Stomach smooth muscle (tissue), 2 donors: ENCODE data around the gene GALNT1.

Experiments
- H3K27ac ChIP-seq: one replicate; pipeline ENCODE4 v1.7.0; 2013; ENCODE audit warnings: mild to moderate bottlenecking, low read length, inconsistent platforms
- H3K27me3 ChIP-seq, 2 donors: one replicate each; pipeline ENCODE4 v1.7.0; 2013; ENCODE audit warnings: low read length in 2 of 2; ENCODE audit not compliant: insufficient read depth in 2 of 2, control insufficient read depth in 1 of 2
- H3K36me3 ChIP-seq, 2 donors: one replicate each; pipeline ENCODE4 v1.7.0; 2013; ENCODE audit warnings: low read length in 2 of 2; ENCODE audit not compliant: control insufficient read depth in 2 of 2, insufficient read depth in 2 of 2
- H3K4me1 ChIP-seq: one replicate; pipeline ENCODE4 v1.7.0; 2013; ENCODE audit warnings: low read length; ENCODE audit not compliant: control insufficient read depth, insufficient read depth
- H3K4me3 ChIP-seq, 2 donors: one replicate each; pipeline ENCODE4 v1.7.0; 2013; ENCODE audit warnings: low read length in 2 of 2
- H3K9ac ChIP-seq, 2 donors: one replicate each; pipeline ENCODE4 v1.7.0; 2013; ENCODE audit warnings: low read length in 2 of 2, mild to moderate bottlenecking in 1 of 2
- H3K9me3 ChIP-seq, 2 donors: one replicate each; pipeline ENCODE4 v1.7.0; 2013; ENCODE audit warnings: low read length in 2 of 2; ENCODE audit not compliant: control insufficient read depth in 2 of 2
- donor health status: healthy.
- donor health status: Pancreatic carcinoma.

GALNT1 gene

GRCh38 chr18:35639296-35639695 lies 57.8 kb downstream of the GALNT1 start:
- peaks cover 6% of the 10 kb centered on the region for H3K4me1 ChIP-seq
- H3K36me3 ChIP-seq = no peaks in the 10 kb centered on the region
- H3K27me3 ChIP-seq = no peaks in the 10 kb centered on the region
- no peak overlapping the region for H3K9ac ChIP-seq
- no peak overlapping the region for H3K27ac ChIP-seq
- no peak overlapping the region for H3K4me3 ChIP-seq
- H3K9me3 ChIP-seq = peaks cover 0 to 4% of the 10 kb centered on the region in 2 donors

DNA sequence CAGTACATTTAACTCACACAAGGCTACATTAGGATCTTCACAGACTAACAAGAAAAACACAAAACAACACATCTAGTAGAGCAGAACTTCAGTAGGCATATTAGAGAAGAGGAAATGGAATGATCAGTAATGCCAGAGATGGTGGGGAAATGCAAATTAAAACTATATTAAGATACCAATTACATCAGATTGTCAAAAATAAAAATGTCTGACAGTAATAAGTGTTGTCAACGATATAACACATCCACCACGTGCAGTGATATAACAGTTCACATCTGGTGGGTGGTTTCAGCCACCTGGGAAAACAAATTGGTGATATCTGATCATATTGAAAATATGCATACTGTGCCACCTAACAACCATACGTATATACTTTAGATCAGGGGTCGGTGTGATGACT lies 59.9 kb downstream of the GALNT1 start:
- Histone ChIP-seq H3K9ac (no peak overlapping the region), H3K27me3 (no peaks in the 10 kb centered on the region), H3K4me1 (no peaks in the 10 kb centered on the region), H3K9me3 (peaks cover 0 to 4% of the 10 kb centered on the region in 2 donors), H3K36me3 (no peaks in the 10 kb centered on the region), H3K27ac (no peak overlapping the region), H3K4me3 (no peak overlapping the region)

GRCh38 chr18:35641916-35642315 lies 60.4 kb downstream of the GALNT1 start:
- Histone ChIP-seq H3K9me3 (peaks cover 0 to 3% of the 10 kb centered on the region in 2 donors), H3K4me1 (no peaks in the 10 kb centered on the region), H3K27me3 (no peaks in the 10 kb centered on the region), H3K36me3 (no peaks in the 10 kb centered on the region), H3K9ac (no peak overlapping the region), H3K4me3 (no peak overlapping the region), H3K27ac (no peak overlapping the region)

- Histone ChIP-seq H3K4me1 (no peaks in the 10 kb centered on the region), H3K27ac (no peak overlapping the region), H3K4me3 (no peak overlapping the region), H3K9me3 (no peaks in the 10 kb centered on the region), H3K27me3 (no peaks in the 10 kb centered on the region), H3K9ac (no peak overlapping the region), H3K36me3 (no peaks in the 10 kb centered on the region)
These were observed 61.3 kb downstream of the GALNT1 start for GRCh38 chr18:35642802-35643201.

DNA sequence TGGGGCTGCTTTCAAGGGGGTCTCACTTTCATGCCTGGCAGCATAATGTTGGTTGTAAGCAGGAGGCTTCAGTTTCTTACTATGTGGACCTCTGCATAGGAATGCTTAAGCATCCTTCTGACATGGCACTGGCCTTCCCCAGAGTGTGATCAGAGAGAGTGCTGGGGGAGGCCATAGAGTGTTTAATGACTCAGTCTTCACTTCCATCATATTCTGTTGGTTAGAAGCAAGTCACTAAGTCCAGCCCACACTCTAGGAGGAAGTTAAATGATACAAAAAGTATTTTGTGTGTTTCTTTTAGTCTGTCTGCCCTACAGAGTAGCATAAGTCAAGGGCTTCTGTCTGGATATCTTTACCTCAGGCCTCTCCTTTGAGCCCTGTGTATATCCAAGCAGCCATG lies 64.9 kb downstream of the GALNT1 start:
- H3K27me3 ChIP-seq = no peaks in the 10 kb centered on the region
- no peak overlapping the region for H3K27ac ChIP-seq

DNA sequence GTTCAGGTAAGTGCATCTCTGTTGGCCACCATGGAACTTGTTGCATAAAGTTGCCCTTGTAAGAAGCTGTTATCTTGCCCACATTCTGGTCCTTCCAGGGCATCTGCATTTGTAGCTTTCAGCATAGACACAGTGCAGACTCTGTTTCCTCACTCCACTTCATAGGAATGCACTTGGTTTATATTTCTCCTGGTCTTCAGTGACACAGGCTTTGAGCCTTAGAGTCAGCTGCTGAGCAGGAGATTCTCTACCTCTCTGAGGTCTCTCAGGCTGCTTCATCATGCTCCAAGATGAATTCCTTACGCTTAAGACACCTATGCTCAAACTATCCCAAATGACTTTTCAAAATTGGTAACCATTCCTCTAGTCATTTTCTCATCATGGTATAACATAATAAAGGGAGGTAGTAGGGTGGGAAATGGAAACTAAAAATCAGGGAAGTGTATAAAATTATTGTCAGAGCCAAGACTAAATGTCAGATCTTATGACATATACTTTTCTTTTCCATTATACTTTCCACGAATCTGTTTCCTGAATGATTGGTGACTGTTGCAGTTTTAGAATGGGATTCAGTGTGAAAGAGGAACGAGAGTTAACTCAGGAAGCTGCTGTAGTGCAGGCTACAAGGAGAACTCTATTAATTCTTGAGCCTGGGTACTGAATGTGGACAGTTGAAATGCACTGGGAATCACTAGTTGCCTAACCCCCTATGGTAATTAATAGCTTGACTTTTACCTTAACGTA lies 72.0 kb downstream of the GALNT1 start:
- Histone ChIP-seq H3K4me3 (no peak overlapping the region), H3K9ac (no peak overlapping the region), H3K27ac (no peak overlapping the region), H3K36me3 (peaks cover 0 to 4% of the 10 kb centered on the region in 2 donors), H3K27me3 (no peaks in the 10 kb centered on the region), H3K4me1 (peaks cover 6% of the 10 kb centered on the region), H3K9me3 (peaks cover 0 to 3% of the 10 kb centered on the region in 2 donors)

More for the DNA sequence above, 64.9 kb downstream of the GALNT1 start:
- Histone ChIP-seq H3K36me3 (no peaks in the 10 kb centered on the region), H3K9me3 (peaks cover 0 to 3% of the 10 kb centered on the region in 2 donors), H3K9ac (no peak overlapping the region), H3K4me3 (no peak overlapping the region), H3K4me1 (no peaks in the 10 kb centered on the region)

GRCh38 chr18:35658112-35658511 lies 76.6 kb downstream of the GALNT1 start:
- peaks cover 0 to 4% of the 10 kb centered on the region in 2 donors for H3K36me3 ChIP-seq
- H3K9me3 ChIP-seq = no peaks in the 10 kb centered on the region

GRCh38 chr18:35661483-35662146 lies 80.1 kb downstream of the GALNT1 start:
- H3K27me3 ChIP-seq = no peaks in the 10 kb centered on the region
- H3K36me3 ChIP-seq = peaks cover 5 to 8% of the 10 kb centered on the region in 2 donors
- no peak overlapping the region for H3K4me3 ChIP-seq
- no peaks in the 10 kb centered on the region for H3K4me1 ChIP-seq
- H3K9me3 ChIP-seq = no peaks in the 10 kb centered on the region
- H3K27ac ChIP-seq = no peak overlapping the region
- H3K9ac ChIP-seq = no peak overlapping the region

More at GRCh38 chr18:35658112-35658511, 76.6 kb downstream of the GALNT1 start:
- no peaks in the 10 kb centered on the region for H3K27me3 ChIP-seq
- no peak overlapping the region for H3K27ac ChIP-seq
- H3K4me1 ChIP-seq = peaks cover 4% of the 10 kb centered on the region
- no peak overlapping the region for H3K4me3 ChIP-seq
- H3K9ac ChIP-seq = no peak overlapping the region

GRCh38 chr18:35662293-35663062 lies 80.9 kb downstream of the GALNT1 start:
- no peaks in the 10 kb centered on the region for H3K27me3 ChIP-seq
- H3K9ac ChIP-seq = no peak overlapping the region
- no peaks in the 10 kb centered on the region for H3K4me1 ChIP-seq
- H3K27ac ChIP-seq = no peak overlapping the region
- H3K9me3 ChIP-seq = peaks cover 0 to 3% of the 10 kb centered on the region in 2 donors
- no peak overlapping the region for H3K4me3 ChIP-seq
- peaks cover 6 to 7% of the 10 kb centered on the region in 2 donors for H3K36me3 ChIP-seq

GRCh38 chr18:35671966-35672603 lies 90.5 kb downstream of the GALNT1 start:
- H3K36me3 ChIP-seq = peaks cover 0 to 8% of the 10 kb centered on the region in 2 donors
- peaks cover 0 to 1% of the 10 kb centered on the region in 2 donors for H3K9me3 ChIP-seq
- no peaks in the 10 kb centered on the region for H3K4me1 ChIP-seq
- no peak overlapping the region for H3K4me3 ChIP-seq
- no peaks in the 10 kb centered on the region for H3K27me3 ChIP-seq
- no peak overlapping the region for H3K9ac ChIP-seq
- no peak overlapping the region for H3K27ac ChIP-seq
